Measurements from ENCODE around the gene PSEN2.
"Not testable (repeated sequence)": the region's sequence is repeated elsewhere in the genome, so short reads cannot be mapped to it uniquely, and the experiment has no call there.

The PSEN2 gene

GRCh38 chr1:226826479-226827261, 43.7 kb upstream of the PSEN2 start:
- no peak overlapping the region for H3K4me3 ChIP-seq (ENCODE audit: low read depth, low read length)
- no peak for TF ChIP-seq CTCF (IDR thresholded peaks at IDR 0.05; ENCODE audit: borderline replicate concordance, insufficient read depth, low read depth, low read length)

- no peak overlapping the region for H3K4me3 ChIP-seq (ENCODE audit: low read depth, low read length)
Measured at GRCh38 chr1:226827458-226827857, 43.0 kb upstream of the PSEN2 start.

GRCh38 chr1:226827968-226828513, 42.4 kb upstream of the PSEN2 start:
- TF ChIP-seq CTCF (IDR thresholded peaks at IDR 0.05; ENCODE audit: borderline replicate concordance, insufficient read depth, low read depth, low read length), result peak; percentile 87
- no peak overlapping the region for H3K4me3 ChIP-seq (ENCODE audit: low read depth, low read length)

More at GRCh38 chr1:226827458-226827857, 43.0 kb upstream of the PSEN2 start:
- no peak for TF ChIP-seq CTCF (IDR thresholded peaks at IDR 0.05; ENCODE audit: borderline replicate concordance, insufficient read depth, low read depth, low read length)

GRCh38 chr1:226829105-226829504, 41.3 kb upstream of the PSEN2 start:
- H3K4me3 ChIP-seq (ENCODE audit: low read depth, low read length), result no peak overlapping the region
- no peak for TF ChIP-seq CTCF (IDR thresholded peaks at IDR 0.05; ENCODE audit: borderline replicate concordance, insufficient read depth, low read depth, low read length)

- no peak for TF ChIP-seq CTCF (IDR thresholded peaks at IDR 0.05; ENCODE audit: borderline replicate concordance, insufficient read depth, low read depth, low read length)
- no peak overlapping the region for H3K4me3 ChIP-seq (ENCODE audit: low read depth, low read length)
Measured at GRCh38 chr1:226831953-226832352, 38.5 kb upstream of the PSEN2 start.

GRCh38 chr1:226832613-226833012, 37.8 kb upstream of the PSEN2 start:
- H3K4me3 ChIP-seq (ENCODE audit: low read depth, low read length), result no peak overlapping the region
- TF ChIP-seq CTCF (IDR thresholded peaks at IDR 0.05; ENCODE audit: borderline replicate concordance, insufficient read depth, low read depth, low read length), result no peak

DNA sequence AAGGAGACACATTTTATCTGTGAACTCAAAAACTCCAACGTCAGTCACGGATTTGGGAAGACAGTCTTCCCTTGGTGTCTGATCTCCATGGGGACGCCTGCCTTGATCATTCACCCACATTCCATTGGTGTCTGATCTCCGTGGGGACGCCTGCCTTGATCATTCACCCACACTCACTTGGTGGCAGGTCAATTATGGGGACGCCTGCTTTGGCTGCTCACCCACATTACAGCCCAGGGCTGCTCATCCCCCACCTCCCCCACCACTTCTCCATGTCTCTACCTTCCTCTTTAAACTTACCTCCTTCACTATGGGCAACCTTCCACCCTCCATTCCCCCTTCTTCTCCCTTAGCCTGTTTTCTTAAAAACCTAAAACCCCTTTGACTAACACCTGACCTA, 36.2 kb upstream of the PSEN2 start:
- H3K4me3 ChIP-seq (ENCODE audit: low read depth, low read length), result not testable (repeated sequence)

GRCh38 chr1:226835396-226835795, 35.0 kb upstream of the PSEN2 start:
- not testable (repeated sequence) for H3K4me3 ChIP-seq (ENCODE audit: low read depth, low read length)

- not testable (repeated sequence) for H3K4me3 ChIP-seq (ENCODE audit: low read depth, low read length)
Measured at GRCh38 chr1:226837966-226838365, 32.5 kb upstream of the PSEN2 start.
